Uterus (tissue), 2 donors: ENCODE measurements around the gene XPO5.

Source experiments
- CTCF ChIP-seq, 4 experiments: fragments of 200-600 bp in 2 of 4; fragments of 450-650 bp in 2 of 4; sonication (generic) in 2 of 4; IDR thresholded peaks; one replicate each; pipeline ENCODE4 v1.5.1; 2016 to 2019; ENCODE audit warnings: antibody characterized with exemption in 4 of 4, mild to moderate bottlenecking in 2 of 4, moderate library complexity in 1 of 4
- POLR2A ChIP-seq, 2 donors: fragments of 450-650 bp; IDR thresholded peaks; one replicate each; pipeline ENCODE4 v1.6.1; 2016; ENCODE audit warnings: antibody characterized with exemption in 2 of 2, mild to moderate bottlenecking in 1 of 2, moderate library complexity in 1 of 2

GRCh38 chr6:43572015-43572414 lies 3.8 kb downstream of the XPO5 start:
- TF ChIP-seq CTCF (IDR thresholded peaks at IDR 0.05): no peak
- TF ChIP-seq POLR2A (IDR thresholded peaks at IDR 0.05): no peak
